GM19324 (cell line): ENCODE measurements around the gene TRAF3.
"Not testable (repeated sequence)": the region's sequence is repeated elsewhere in the genome, so short reads cannot be mapped to it uniquely, and the experiment has no call there.

ENCODE experiments used
- ATAC-seq: cut with Tn5 transposase; IDR thresholded peaks from one replicate; pipeline ENCODE4 v1.9.1; 2021; ENCODE audit warnings: mild to moderate bottlenecking, moderate library complexity; ENCODE audit not compliant: unreplicated experiment, low FRiP score

The TRAF3 gene

DNA sequence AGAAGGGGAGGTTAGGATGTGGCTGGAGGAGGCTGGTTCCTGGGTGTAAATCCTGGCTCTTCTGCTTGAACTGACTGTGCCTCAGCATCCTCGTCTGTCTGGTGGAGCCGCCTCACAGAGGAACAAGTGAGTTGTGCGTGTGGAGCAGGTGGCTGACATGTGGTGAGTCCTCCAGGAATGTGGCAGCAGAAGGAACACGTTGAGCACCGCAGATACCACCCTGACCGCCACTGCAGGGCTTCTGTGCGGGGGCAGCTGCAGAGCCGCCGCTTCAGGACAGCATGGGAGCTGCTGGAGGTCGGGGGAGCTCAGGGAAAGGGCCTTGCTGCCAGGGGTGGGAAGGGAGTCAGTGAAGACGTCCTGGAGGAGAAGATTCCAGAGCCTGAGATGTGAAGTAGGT lies 48.9 kb downstream of the TRAF3 start:
- ATAC-seq: no peak

DNA sequence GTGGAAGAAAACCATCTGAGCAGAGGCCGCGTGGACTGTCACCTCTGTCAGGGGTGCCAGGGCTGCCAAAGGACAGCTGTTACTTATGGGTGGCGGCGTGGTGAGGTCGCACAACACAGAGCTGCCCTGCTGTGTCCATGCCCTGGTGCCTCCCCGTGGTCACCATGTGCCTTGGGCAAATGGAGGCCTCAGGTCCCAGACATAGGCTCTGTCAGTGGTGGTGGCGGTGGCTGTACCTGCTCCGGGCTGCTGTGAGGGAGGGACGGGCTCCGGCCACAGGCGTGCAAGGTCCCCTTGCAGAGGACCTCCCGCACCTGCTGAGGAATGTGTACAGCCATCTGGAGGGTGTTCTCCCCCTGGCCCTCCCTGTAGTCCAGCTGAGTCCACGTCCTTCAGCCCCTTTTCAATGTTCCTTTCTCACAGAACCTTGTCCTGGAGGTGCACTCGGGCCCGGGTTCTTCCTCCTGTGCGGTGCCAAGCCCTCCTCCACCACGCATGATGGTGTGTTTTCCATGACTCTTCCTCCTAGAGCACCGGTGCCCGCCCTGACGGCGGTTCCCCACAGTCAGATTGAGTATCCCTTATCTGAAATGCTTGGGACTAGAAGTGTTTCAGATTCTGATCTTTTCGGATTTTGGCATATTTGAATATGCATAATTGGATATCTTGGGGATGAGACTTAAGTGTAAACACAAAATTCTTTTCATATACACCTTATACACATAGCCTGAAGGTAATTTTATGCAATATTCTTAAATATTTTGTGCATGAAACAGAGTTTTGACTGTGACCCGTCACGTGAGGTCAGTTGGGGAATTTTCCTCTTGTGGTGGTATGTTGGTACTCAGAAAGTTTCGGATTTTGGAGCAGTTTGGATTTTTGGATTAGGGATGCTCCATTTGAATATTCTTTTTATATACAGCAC lies 49.8 kb downstream of the TRAF3 start:
- no peak for ATAC-seq

DNA sequence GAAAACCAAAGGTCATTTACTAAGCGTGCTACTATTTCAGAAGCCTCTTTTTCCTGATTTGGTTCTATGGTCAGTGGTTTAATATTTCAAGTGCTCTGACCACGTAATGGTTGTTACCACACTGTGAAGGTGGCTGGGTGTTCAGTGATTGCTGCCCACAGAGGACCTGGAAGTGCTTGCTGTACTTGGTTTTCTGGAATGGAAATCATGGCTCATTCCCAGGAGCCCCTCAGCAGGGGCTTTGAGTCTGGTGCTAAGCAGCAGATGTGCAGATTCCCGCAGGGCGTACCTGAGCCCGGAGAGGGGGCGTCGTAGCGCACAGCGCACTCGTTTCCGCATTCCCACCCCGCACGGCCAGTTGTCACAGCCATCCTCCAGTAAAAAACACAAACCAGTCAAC lies 50.5 kb downstream of the TRAF3 start:
- no peak for ATAC-seq

DNA sequence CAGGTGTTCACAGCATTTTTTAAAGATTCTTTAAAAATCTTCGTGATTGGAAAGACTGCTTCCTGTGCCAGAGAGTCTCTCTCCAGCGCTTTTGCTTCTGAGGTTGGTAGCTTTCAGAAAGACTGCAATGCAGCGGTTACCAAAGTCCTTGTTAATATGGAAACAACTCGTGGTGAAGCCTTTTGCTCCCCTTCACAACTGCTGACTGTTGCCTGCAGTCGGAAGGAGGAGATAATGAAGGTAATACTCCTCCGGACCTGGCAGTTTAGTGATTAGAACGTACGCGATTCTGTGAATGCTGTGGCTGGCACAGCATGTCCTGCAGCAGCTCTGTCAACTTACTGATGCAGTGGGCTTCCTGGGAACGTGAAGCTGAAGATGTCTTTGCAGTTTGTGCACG lies 50.9 kb downstream of the TRAF3 start:
- ATAC-seq: no peak

DNA sequence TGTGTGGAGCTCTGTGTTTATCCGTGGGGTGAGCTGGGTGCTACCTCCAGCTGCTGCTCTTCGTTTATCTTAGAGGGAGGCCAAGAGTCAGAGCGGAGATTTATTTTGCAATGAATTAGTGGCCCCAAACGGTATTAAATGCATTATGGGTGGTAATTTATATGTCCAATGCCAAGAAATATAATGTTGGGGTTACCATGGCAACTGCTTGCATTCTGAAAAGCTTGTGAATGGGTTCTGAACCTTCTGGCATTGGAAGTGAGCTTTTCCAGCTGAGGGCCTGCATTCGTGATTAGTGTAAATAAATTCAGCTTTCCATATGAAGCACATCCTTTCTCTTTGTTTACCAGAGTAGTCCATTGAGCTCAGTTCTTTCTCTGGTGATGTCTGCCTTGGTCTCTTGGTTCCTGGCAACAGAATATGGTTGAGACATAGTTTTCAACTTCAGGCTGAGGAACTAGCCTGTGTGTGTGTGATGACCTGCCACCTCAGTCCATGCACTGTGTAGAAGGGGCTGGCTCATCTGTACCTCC lies 51.8 kb downstream of the TRAF3 start:
- ATAC-seq: no peak

DNA sequence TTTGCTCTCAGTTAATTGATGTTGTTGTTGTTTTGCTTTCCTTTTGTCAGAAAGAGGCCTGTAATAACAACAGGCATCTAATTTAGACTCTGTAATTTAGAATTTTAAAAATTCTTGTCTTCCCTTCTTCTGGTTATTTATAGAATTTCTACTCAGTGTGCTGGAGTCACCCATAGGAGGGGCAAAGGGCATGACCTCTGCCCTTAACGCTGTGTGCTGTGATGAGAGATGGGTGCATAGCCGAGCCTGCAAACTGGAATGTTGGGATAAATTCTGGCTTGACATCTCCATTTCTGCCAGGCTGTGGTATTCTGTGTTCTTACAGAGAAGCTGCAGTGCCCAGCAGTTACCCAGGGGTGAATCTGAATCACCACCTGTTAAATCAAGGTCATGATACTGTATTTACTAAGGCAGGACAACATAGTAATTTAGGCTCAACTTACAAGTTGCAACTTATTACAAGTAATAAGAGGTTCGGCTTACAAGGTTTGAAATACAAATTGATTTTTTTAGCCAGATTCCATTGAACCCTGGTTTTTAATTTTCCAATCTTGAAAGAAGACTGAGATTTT lies 53.3 kb downstream of the TRAF3 start:
- no peak for ATAC-seq

DNA sequence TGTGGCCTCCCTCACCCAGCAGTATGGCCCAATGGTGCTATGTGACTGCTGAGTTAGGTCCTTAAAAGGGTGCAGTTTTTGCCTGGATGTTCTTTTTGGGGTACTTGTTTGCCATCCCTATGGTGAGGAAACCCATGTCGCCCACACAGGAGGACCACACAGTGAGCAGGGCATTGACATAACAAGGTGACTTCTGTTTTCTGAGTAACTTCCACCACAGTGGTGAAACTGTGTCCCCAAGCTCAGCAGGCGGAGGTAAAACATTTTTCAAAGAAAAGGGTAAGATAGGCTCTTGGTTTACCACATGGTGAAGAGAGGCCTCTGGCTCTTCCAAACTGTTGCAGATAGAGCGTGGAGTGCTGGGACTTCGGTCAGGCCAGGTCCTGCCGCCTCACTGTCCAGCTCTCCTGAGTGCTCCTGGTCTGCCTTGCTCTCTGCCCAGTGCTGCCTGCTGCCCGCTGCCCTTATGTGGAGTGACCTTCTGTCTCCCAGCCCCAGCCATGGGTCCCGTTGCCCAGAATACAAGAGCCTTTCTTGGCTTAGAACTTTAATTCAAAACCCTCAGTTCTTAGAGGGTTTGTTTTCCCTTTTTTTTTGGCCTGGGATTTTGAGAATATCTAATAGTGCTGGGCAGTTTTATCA lies 54.0 kb downstream of the TRAF3 start:
- no peak for ATAC-seq

DNA sequence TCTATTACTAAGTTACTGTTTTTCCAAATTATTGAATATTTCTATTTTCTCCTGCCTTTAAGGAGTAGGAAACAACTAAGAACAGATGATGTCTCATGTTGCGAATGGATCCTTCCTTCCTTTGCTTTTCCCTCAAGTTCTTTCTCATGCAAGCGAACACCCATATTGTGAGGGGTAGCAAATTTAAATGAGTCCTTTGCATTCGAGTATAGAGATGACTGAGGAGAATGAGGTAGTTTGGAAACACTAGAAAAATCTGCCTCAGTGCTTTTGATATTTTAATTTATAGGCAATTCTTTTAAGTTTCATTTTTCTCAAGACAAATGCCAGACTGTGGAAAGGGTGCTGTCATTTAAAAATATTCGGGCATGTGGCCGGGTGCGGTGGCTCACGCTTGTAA lies 56.1 kb downstream of the TRAF3 start:
- no peak for ATAC-seq

DNA sequence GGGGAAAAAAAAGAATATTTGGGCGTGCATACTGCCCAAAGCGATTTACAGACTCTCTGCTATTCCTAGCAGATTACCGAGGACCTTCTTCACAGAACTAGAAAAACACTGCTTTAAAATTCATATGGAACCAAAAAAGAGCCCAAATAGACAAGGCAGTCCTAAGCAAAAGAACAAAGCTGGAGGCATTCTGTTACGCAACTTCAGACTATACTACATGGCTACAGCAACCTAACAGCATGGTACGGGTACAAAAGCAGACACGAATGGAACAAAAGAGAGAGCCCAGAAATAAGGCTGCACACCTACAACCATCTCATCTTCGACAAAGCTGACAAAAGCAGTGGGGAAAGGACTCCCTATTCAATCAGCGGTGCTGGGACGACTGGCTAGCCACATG lies 56.7 kb downstream of the TRAF3 start:
- no peak for ATAC-seq

DNA sequence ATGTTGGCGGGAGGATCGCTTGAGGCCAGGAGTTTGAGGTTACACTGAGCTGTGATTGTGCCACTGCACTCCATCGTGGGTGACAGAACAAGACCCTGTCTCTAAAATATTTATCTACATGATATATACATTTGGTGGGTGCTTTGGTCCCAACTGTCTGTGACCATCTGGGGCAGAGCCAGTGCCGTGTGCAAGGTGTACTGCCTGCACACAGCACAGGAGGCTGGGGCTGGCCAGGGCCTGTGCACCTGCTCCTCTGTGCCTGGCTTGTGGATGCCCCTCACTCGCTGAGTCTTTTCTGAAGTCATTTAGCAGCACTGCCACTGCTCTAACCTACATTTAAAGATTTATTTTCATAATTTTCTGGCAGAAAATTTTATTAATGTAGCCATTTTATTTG lies 58.7 kb downstream of the TRAF3 start:
- no peak for ATAC-seq

DNA sequence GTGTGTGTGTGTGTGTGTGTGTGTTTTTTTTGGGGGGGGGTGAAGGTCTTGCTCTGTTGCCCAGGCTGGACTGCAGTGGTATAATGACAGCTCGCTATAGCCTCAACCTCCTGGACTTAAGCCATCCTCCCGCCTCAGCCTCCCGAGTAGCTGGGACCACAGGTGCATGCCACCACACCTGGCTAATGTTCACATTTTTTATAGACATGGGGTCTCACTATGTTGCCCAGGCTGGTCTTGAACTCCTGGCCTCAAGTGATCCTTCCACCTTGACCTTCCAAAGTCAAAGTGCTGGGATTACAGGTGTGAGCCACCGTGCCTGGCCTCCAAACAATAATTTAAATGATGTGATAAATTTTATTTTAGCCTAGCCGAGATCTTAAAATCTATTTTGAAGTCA lies 59.9 kb downstream of the TRAF3 start:
- ATAC-seq: not testable (repeated sequence)

DNA sequence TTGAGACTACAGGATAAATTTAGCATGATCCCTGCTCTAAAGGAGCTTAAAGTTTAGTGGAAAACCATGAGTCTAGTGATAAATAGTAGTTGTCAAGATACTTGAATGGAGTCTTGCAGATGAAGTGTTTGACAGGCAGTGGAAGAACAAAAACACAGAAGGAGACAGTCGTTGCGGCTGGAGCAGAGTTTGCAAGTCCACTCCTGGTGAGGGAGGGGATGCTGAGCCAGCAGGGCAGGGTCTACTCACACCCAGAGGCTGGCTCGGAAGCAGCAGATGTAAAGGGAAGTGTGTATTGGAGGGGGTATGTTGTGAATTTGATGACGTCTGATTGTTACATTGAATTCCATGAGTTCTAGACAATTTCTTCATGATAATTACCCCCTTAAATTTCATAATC lies 61.3 kb downstream of the TRAF3 start:
- ATAC-seq: no peak

DNA sequence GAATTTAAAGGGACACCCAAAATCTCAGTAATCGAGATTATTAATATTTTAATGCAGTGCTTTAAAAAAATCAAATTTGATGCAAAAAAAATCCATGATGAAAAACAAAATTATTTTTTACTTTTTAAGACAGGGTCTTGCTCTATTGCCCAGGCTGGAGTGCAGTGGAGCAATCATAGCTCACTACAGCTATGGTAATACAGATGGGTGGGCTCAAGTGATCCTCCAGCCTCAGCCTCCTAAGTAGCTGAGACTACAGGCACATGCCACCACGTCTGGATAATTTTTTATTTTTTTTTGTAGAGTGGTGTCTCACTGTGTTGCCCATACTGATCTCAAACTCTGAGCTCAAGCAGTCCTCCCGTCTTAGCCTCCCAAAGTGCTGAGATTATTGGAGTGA lies 62.9 kb downstream of the TRAF3 start:
- ATAC-seq: no peak

DNA sequence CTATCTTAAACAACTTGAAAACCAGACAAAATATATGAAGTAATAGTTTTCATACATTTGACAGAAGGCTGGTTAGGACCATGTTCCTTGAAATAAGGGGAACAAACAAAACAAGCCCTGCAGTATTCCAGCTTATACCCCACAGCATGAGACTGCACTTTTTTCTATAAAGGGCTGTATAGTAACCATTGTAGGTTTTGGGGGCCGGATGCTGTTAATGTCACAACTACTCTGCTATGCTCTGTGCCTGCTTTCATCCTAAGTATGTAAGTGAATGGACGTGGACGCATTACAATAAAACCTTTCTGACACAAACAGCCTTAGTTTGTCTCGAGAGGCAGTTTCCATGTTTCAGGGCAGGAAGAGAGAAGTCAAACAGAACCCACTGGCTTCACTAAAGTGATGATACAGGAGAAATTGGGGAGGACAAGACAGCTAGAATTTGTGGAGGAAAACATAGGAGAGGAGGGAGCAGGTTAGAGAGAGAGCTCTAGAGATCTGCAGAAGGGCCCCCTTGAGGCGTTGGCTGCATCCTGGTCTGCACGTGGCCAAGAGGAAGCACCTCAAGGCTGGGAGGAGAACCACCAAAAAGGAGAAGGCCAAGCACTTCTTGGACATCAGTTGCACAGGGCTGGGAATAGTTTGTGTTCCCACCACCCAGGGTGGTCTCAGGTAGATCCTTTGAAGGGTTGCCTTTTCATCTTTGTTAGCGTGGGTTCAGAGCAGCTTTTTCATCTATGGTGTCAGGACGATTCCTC lies 63.7 kb downstream of the TRAF3 start:
- no peak for ATAC-seq

DNA sequence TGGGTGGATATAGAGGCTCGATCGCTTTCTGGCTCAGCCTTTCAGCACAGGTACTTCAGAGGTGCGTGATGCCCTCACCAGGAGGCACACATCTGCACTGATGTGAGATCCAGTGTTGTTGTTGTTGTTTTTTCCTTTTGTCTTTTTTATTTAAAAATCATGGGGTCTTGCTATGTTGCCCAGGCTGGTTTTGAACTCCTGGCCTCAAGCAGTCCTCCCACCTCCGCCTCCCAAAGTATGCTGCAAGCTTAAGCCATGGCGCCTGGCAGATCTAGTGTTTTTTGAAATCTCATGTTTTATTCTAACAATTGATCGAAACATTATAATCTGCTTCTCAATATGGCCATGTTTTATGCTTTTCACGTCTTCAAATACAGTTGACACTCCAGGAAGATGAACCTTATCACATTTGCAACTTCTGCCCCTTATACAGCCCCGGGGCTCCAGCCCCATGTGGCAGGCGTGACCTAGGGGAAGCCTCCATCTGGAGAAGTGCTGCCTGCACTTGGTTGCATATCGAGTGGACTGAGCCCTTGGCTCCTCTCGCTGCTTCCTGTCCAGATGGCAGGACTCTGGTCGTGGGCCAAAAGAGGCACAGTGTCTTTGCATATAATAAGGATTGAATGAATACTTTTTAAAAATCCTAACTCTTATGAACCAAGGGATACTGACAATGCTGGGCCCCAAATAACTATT lies 71.7 kb downstream of the TRAF3 start:
- ATAC-seq: no peak

DNA sequence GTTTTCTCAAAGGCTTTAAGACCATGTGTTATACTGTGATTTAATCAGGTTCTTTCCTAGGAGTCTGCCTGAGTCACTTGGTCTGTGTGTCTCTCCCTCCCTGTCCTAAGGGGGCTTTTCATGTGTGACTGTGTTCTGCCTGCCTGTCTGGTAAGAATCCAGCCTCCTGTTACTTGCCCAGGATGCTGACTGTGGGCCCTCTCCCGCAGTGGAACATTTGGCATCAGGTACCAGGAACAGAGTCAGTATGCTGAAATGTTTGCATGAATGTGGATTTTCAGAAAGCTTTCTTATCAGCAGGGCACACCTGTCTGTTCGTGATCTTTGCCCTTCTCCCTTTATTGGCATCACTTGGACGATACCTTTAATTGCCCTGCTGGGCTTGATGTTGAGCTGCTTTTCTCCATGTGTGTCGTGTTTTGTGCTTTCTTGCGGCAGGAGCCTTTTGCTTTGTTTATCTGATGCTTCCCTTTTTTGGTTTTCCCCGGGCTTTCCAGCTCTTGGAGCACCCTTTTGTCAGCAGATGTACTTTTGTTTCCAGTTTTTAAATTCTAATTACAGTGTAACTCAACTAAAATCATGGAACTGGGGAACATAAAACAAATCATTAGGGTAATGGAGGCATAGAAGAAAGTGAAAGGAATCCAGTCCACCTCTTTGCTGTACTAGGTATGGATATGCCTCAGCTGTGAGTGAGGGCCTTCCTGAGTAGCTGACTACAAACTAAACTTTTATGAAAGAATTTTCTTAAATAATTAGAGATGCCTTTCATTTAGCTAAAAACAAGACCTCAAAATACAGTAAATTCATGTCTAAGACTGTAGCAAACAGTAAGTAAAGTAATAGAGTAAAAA lies 72.5 kb downstream of the TRAF3 start:
- ATAC-seq: no peak

DNA sequence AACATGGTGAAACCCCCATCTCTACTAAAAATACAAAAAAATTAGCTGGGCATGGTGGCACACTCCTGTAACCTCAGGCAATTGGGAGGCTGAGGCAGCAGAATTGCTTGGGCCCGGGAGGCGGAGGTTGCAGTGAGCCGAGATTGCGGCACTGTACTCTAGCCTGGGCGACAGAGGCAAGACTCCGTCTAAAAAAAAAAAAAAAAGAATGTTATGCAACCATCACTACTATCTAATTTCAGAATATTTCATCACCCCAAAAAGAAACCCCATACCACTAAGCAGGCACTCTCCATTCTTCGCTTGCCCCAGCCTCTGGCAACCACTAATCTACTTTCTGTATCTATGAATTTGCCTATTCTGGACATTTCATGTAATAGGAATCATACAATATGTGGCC lies 76.4 kb downstream of the TRAF3 start:
- ATAC-seq: no peak

DNA sequence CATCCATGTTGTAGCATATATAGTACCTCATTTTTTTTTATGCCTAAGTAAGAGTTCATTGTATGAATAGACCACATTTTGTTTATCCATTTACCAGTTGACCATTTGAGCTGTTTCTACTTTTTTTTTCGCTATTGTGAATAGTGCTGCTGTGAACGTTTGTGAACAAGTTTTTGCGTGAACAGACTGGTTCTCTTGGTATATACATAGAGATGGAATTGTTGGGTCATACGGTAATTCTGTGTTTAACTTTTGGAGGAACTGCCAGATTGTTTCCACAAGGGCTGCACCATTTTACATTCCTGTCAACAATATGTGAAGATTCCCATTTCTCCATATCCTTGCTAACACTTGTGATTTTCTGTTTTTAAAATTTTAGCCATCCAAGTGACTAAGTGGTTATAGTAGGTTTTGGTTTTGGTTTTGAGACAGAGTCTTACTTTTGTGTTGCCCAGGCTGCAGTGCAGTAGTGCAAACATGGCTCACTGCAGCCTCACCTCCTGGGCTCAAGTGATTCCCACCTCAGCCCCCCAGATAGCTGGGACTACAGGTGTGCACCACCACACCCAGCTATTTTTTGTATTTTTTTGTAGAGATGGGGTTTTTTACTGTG lies 76.9 kb downstream of the TRAF3 start:
- ATAC-seq: no peak

DNA sequence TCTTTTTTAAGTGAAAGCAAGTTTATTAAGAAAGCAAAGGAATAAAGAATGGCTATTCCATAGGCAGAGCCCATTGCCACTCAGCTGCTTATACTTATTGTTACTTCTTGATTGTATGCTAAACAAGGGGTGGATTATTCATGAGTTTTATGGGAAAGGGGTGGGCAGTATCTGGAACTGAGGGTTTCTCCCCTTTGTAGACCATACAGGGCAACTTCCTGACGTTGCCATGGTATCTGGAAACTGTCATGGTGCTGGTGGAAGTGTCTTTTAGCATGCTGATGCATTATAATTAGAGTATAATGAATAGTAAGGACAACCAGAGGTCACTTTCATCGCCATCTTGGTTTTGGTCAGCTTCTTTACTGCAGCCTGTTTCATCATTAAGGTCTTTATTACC lies 78.9 kb downstream of the TRAF3 start:
- no peak for ATAC-seq
